ENCODE data around the gene ZBED6. TPM values are rescaled to one million over a fixed set of nuclear protein-coding genes. Genes with fewer than 3 reads are reported as not detected.
A peak's percentile ranks its signal among the peaks of the same experiment; 100 is the strongest.

The ZBED6 gene
- total RNA-seq, 4 donors from 2014 or later = 15.2 to 27.3 (median 18.3) TPM

- TF ChIP-seq, protein P1, sequence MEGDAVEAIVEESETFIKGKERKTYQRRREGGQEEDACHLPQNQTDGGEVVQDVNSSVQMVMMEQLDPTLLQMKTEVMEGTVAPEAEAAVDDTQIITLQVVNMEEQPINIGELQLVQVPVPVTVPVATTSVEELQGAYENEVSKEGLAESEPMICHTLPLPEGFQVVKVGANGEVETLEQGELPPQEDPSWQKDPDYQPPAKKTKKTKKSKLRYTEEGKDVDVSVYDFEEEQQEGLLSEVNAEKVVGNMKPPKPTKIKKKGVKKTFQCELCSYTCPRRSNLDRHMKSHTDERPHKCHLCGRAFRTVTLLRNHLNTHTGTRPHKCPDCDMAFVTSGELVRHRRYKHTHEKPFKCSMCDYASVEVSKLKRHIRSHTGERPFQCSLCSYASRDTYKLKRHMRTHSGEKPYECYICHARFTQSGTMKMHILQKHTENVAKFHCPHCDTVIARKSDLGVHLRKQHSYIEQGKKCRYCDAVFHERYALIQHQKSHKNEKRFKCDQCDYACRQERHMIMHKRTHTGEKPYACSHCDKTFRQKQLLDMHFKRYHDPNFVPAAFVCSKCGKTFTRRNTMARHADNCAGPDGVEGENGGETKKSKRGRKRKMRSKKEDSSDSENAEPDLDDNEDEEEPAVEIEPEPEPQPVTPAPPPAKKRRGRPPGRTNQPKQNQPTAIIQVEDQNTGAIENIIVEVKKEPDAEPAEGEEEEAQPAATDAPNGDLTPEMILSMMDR (IDR thresholded peaks at IDR 0.05) = no peak
- no peak for TF ChIP-seq POLR2A (IDR thresholded peaks at IDR 0.05)
- WGBS, 2 donors = 51 to 56% methylated on average over 6 of the region's 6 CpGs
- H3K4me3 ChIP-seq (ENCODE audit: low read depth, poor library complexity, severe bottlenecking) = no peak overlapping the region
- peak in 1 of 2 donors; percentile 42 for DNase-seq (ENCODE audit: low spot score in 2 of 2)
- intact Hi-C loops (cut with DNase I; ENCODE audit: low total_unique reads) = no loop called here
These were observed 2.7 kb downstream of the ZBED6 start for GRCh38 chr1:203797948-203798655.

- intact Hi-C loops (cut with DNase I; ENCODE audit: low total_unique reads) = no loop called here
- TF ChIP-seq, protein P1 (IDR thresholded peaks at IDR 0.05) = no peak
- no peak for TF ChIP-seq POLR2A (IDR thresholded peaks at IDR 0.05)
- no peak for DNase-seq (ENCODE audit: low spot score in 2 of 2)
- WGBS, 2 donors = 66 to 72% methylated on average over 4 of the region's 4 CpGs
- no peak overlapping the region for H3K4me3 ChIP-seq (ENCODE audit: low read depth, poor library complexity, severe bottlenecking)
These were observed 3.7 kb downstream of the ZBED6 start for GRCh38 chr1:203799157-203799556.

DNA sequence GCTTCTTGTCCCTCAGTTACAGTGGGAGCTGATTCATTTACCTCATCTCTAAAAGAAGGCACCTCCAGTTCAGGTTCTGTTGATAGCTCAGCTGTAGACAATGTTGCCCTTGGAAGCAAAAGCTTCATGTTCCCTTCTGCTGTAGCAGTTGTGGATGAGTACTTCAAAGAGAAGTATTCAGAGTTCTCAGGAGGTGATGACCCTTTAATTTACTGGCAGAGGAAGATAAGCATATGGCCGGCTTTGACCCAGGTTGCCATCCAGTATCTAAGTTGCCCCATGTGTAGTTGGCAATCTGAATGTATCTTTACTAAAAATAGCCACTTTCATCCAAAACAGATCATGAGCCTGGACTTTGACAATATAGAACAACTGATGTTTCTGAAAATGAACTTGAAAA is 4.5 kb downstream of the ZBED6 start:
- no peak overlapping the region for H3K4me3 ChIP-seq (ENCODE audit: low read depth, poor library complexity, severe bottlenecking)
- DNase-seq (ENCODE audit: low spot score in 2 of 2) = no peak
- TF ChIP-seq, protein P1 (IDR thresholded peaks at IDR 0.05) = no peak
- TF ChIP-seq POLR2A (IDR thresholded peaks at IDR 0.05) = no peak
- intact Hi-C loops (cut with DNase I; ENCODE audit: low total_unique reads) = no loop called here
- WGBS, 2 donors = 58 to 63% methylated on average over 1 of the region's 1 CpG

- intact Hi-C loops (cut with DNase I; ENCODE audit: low total_unique reads) = no loop called here
- no peak for DNase-seq (ENCODE audit: low spot score in 2 of 2)
- WGBS, 2 donors = 97 to 98% methylated on average over 7 of the region's 7 CpGs
- no peak for TF ChIP-seq POLR2A (IDR thresholded peaks at IDR 0.05)
- TF ChIP-seq, protein P1 (IDR thresholded peaks at IDR 0.05) = no peak
- no peak overlapping the region for H3K4me3 ChIP-seq (ENCODE audit: low read depth, poor library complexity, severe bottlenecking)
These were observed 10.3 kb downstream of the ZBED6 start for GRCh38 chr1:203805689-203806088.

- H3K4me3 ChIP-seq (ENCODE audit: low read depth, poor library complexity, severe bottlenecking) = no peak overlapping the region
- no peak for DNase-seq (ENCODE audit: low spot score in 2 of 2)
- 87 to 91% methylated on average over 2 of the region's 2 CpGs for WGBS, 2 donors
- no peak for TF ChIP-seq POLR2A (IDR thresholded peaks at IDR 0.05)
- TF ChIP-seq, protein P1 (IDR thresholded peaks at IDR 0.05) = no peak
- intact Hi-C loops (cut with DNase I; ENCODE audit: low total_unique reads) = no loop called here
These were observed 11.8 kb downstream of the ZBED6 start for GRCh38 chr1:203807196-203807595.
